ENCODE results near the gene DDX1. TPM values are rescaled to one million over a fixed set of nuclear protein-coding genes. Genes with fewer than 3 reads are reported as not detected.

Gene DDX1
- total RNA-seq, 4 donors from 2014 or later, result 40.0 to 90.0 (median 52.4) TPM

GRCh38 chr2:15594291-15595256 lies 2.9 kb downstream of the DDX1 start:
- peaks cover 0 to 21% (median 4%) of the 10 kb centered on the region in 4 donors for H3K4me1 ChIP-seq
- TF ChIP-seq POLR2A (IDR thresholded peaks at IDR 0.05), result no peak
- H3K27me3 ChIP-seq, result no peaks in the 10 kb centered on the region
- no peak for DNase-seq
- H3K36me3 ChIP-seq, result peaks cover 0 to 44% (median 0%) of the 10 kb centered on the region in 3 donors
- H3K27ac ChIP-seq, result no peak overlapping the region
- no peak overlapping the region for H3K4me3 ChIP-seq
- no peaks in the 10 kb centered on the region for H3K9me3 ChIP-seq

- Histone ChIP-seq H3K4me3 (no peak overlapping the region), H3K9me3 (no peaks in the 10 kb centered on the region), H3K36me3 (peaks cover 0 to 53% (median 0%) of the 10 kb centered on the region in 3 donors), H3K27me3 (no peaks in the 10 kb centered on the region), H3K4me1 (peaks cover 0 to 21% (median 4%) of the 10 kb centered on the region in 4 donors), H3K27ac (no peak overlapping the region)
- TF ChIP-seq CTCF (IDR thresholded peaks at IDR 0.05), result no peak
- no peak for TF ChIP-seq POLR2A (IDR thresholded peaks at IDR 0.05)
- DNase-seq, result no peak
Observed at GRCh38 chr2:15595342-15595905, 3.8 kb downstream of the DDX1 start.

DNA sequence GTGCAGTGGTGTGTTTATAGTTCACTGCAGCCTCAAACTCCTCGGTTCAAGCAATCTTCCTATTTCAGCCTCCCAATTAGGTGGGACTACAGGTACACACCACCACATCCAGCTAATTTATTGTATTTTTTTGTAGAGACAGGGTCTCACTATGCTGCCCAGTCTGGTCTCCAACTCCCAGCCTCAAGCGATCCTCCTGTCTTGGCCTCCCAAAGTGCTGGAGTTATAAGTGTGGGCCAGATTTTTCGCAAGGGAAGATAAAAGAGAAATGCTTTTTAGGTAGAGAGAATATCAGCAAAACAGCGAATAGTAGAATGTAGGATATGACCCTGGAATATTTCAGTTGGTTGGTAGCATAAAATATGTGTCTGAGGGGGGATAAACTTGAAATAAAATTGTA lies 4.3 kb downstream of the DDX1 start:
- Histone ChIP-seq H3K27ac (no peak overlapping the region), H3K4me1 (peaks cover 0 to 20% (median 4%) of the 10 kb centered on the region in 4 donors), H3K4me3 (no peak overlapping the region), H3K36me3 (peaks cover 0 to 58% (median 1%) of the 10 kb centered on the region in 3 donors), H3K9me3 (no peaks in the 10 kb centered on the region), H3K27me3 (no peaks in the 10 kb centered on the region)
- no peak for DNase-seq
- TF ChIP-seq CTCF (IDR thresholded peaks at IDR 0.05) (no peak), POLR2A (IDR thresholded peaks at IDR 0.05) (no peak)

DNA sequence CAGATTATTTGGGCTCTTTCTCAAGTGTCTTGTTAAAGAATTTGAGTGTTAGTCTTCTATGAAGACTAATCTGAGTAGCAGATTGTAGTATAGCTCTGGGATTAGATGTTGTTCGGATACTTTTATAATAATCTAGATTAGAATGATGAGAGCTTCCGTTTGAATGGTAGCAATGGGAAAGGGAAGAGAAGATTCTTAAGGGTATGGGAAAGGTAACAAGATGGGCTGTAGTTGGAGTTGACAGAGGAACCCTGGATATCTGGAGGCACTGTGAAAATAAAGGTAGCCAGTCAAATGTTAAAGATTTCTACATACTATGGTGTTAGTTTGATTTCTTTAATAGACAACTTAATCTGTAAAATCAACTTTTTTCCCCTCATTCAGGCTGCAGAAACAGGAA lies 4.7 kb downstream of the DDX1 start:
- no peak for TF ChIP-seq CTCF (IDR thresholded peaks at IDR 0.05)
- H3K36me3 ChIP-seq, result peaks cover 0 to 62% (median 5%) of the 10 kb centered on the region in 3 donors
- H3K27ac ChIP-seq, result no peak overlapping the region
- no peak for DNase-seq
- peaks cover 0 to 16% (median 4%) of the 10 kb centered on the region in 4 donors for H3K4me1 ChIP-seq
- H3K9me3 ChIP-seq, result no peaks in the 10 kb centered on the region
- no peaks in the 10 kb centered on the region for H3K27me3 ChIP-seq
- H3K4me3 ChIP-seq, result no peak overlapping the region

DNA sequence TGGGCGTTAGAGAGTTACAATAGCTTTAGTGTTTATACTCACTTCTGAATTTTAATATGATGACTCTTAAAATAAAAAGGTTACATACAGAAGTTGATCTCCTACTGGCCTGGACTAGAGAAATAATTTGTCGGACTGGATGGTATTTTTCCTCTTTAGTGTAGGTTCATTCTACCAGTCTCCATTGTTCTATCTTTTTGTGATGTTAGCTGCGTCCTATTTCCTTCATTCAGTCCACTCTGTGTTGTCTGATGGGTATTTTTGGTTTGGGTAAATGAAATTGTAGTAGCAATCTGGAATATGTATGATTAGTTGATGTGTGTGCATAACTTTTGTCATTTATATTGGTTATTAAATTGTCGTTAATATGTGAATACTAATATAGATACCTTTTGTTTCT lies 5.3 kb downstream of the DDX1 start:
- no peak for DNase-seq
- H3K36me3 ChIP-seq, result peaks cover 0 to 68% (median 5%) of the 10 kb centered on the region in 3 donors
- TF ChIP-seq POLR2A (IDR thresholded peaks at IDR 0.05) (no peak), CTCF (IDR thresholded peaks at IDR 0.05) (no peak)
- H3K4me3 ChIP-seq, result no peak overlapping the region
- H3K27me3 ChIP-seq, result no peaks in the 10 kb centered on the region
- H3K9me3 ChIP-seq, result no peaks in the 10 kb centered on the region
- H3K27ac ChIP-seq, result no peak overlapping the region
- H3K4me1 ChIP-seq, result peaks cover 0 to 15% (median 4%) of the 10 kb centered on the region in 4 donors

DNA sequence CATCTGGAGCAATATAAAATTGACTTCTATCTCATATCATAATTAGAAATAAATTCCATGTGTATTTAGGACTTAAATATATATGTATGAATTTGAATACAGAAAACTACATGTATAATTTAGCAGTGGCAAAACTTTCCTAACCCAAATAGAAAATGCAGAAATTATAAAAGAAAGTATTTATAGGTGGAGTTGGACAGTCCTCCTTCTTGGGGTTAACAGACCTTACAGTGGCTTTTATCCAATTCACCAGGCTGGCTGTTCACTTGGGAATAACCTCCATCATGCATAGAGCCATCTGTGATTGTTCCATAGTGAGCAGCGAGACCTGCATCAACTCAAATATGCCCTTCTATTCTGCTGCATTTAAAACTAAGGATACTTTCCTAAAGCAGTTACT lies 8.3 kb downstream of the DDX1 start:
- TF ChIP-seq POLR2A (IDR thresholded peaks at IDR 0.05) (no peak), CTCF (IDR thresholded peaks at IDR 0.05) (no peak)
- H3K4me1 ChIP-seq, result no peaks in the 10 kb centered on the region
- H3K27ac ChIP-seq, result no peak overlapping the region
- H3K9me3 ChIP-seq, result no peaks in the 10 kb centered on the region
- no peaks in the 10 kb centered on the region for H3K27me3 ChIP-seq
- no peak for DNase-seq
- H3K36me3 ChIP-seq, result peaks cover 5 to 98% (median 5%) of the 10 kb centered on the region in 3 donors
- no peak overlapping the region for H3K4me3 ChIP-seq
